ENCODE results near the gene USP2. TPM values are rescaled to one million over a fixed set of nuclear protein-coding genes. Genes with fewer than 3 reads are reported as not detected.

USP2 gene
- total RNA-seq, 1 donor from 2014 or later = 0.11 TPM

- no peak overlapping the region for H3K27ac Mint-ChIP-seq (ENCODE audit: unreplicated experiment)
- DNase-seq (ENCODE audit: extremely low spot score, unreplicated experiment) = no peak
- H3K36me3 Mint-ChIP-seq (ENCODE audit: unreplicated experiment) = no peaks in the 10 kb centered on the region
- no peaks in the 10 kb centered on the region for H3K9me3 Mint-ChIP-seq (ENCODE audit: unreplicated experiment)
- H3K4me1 Mint-ChIP-seq (ENCODE audit: unreplicated experiment) = peaks cover 11% of the 10 kb centered on the region
- H3K4me3 Mint-ChIP-seq (ENCODE audit: unreplicated experiment) = no peak overlapping the region
- no peak for TF ChIP-seq CTCF (IDR thresholded peaks at IDR 0.05)
- peaks cover 18% of the 10 kb centered on the region for H3K27me3 Mint-ChIP-seq (ENCODE audit: unreplicated experiment)
These were observed 10.4 kb downstream of the USP2 start for GRCh38 chr11:119371067-119371601.

- DNase-seq (ENCODE audit: extremely low spot score, unreplicated experiment) = no peak
- Mint-ChIP-seq H3K9me3 (ENCODE audit: unreplicated experiment) (no peaks in the 10 kb centered on the region), H3K27me3 (ENCODE audit: unreplicated experiment) (peaks cover 20% of the 10 kb centered on the region), H3K36me3 (ENCODE audit: unreplicated experiment) (no peaks in the 10 kb centered on the region), H3K27ac (ENCODE audit: unreplicated experiment) (no peak overlapping the region), H3K4me1 (ENCODE audit: unreplicated experiment) (peaks cover 11% of the 10 kb centered on the region), H3K4me3 (ENCODE audit: unreplicated experiment) (no peak overlapping the region)
- no peak for TF ChIP-seq CTCF (IDR thresholded peaks at IDR 0.05)
These were observed 10.9 kb downstream of the USP2 start for GRCh38 chr11:119370486-119371046.

GRCh38 chr11:119369132-119369925 is 12.2 kb downstream of the USP2 start:
- H3K4me1 Mint-ChIP-seq (ENCODE audit: unreplicated experiment) = peaks cover 19% of the 10 kb centered on the region
- no peak overlapping the region for H3K27ac Mint-ChIP-seq (ENCODE audit: unreplicated experiment)
- H3K36me3 Mint-ChIP-seq (ENCODE audit: unreplicated experiment) = no peaks in the 10 kb centered on the region
- no peaks in the 10 kb centered on the region for H3K9me3 Mint-ChIP-seq (ENCODE audit: unreplicated experiment)
- TF ChIP-seq CTCF (IDR thresholded peaks at IDR 0.05) = no peak
- no peak for DNase-seq (ENCODE audit: extremely low spot score, unreplicated experiment)
- peaks cover 31% of the 10 kb centered on the region for H3K27me3 Mint-ChIP-seq (ENCODE audit: unreplicated experiment)
- no peak overlapping the region for H3K4me3 Mint-ChIP-seq (ENCODE audit: unreplicated experiment)

- no peak for DNase-seq (ENCODE audit: extremely low spot score, unreplicated experiment)
- TF ChIP-seq CTCF (IDR thresholded peaks at IDR 0.05) = no peak
- Mint-ChIP-seq H3K27ac (ENCODE audit: unreplicated experiment) (no peak overlapping the region), H3K4me3 (ENCODE audit: unreplicated experiment) (no peak overlapping the region), H3K4me1 (ENCODE audit: unreplicated experiment) (peaks cover 19% of the 10 kb centered on the region), H3K27me3 (ENCODE audit: unreplicated experiment) (peaks cover 31% of the 10 kb centered on the region), H3K36me3 (ENCODE audit: unreplicated experiment) (no peaks in the 10 kb centered on the region), H3K9me3 (ENCODE audit: unreplicated experiment) (no peaks in the 10 kb centered on the region)
These were observed 13.1 kb downstream of the USP2 start for GRCh38 chr11:119368121-119369034.
